ENCODE data around the gene NQO2.
A peak's percentile ranks its signal among the peaks of the same experiment; 100 is the strongest.

NQO2 gene

DNA sequence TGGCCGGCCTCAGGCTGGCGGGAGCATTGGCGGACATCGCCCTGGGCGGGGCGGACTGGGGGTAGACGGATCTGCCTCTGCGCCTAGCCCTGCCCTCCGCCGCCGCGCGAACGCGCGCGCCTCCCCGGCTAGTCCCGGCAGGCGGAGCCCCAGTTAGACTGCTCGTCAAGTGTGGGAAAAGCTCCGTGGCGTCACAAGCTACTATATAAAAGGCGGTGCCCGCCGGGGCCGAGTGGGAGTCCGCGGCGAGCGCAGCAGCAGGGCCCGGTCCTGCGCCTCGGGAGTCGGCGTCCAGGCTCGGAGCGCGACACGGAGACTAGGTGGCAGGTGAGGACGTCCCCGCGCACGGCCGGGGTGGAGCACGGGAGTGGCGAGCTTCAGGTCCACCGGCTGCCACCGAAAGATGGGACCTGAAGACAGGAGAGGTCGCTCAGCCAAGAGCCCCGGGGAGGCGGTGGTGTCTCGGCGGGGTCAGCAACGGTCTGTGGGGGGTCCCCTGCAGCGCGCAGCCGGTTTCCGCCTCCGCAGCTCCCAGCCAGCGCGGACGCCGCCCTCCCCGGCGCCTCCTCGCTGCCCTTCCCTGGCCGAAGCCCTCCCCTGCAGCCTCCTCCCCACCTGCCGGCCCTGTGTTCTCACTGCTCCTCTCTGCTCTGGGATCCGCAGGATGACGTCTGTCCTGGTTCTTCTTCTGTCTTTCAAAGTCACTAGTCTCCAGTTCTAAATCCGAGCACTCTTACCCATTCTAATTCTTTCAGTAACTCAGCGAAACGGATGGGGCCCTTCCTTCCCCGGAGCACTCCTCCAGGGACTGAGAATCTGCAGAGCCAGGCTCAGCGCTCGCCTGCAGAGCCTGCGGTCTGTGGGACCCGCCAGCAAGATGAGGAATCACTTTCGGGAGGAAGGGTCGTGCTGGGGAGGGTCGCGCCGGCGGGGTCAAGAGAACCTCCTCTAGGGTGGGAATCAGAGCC, 64.3 kb downstream of the NQO2 start:
- FAIRE-seq, result peak; percentile 28
- peak; percentile 75 for DNase-seq (ENCODE audit: insufficient read length, low spot score)

DNA sequence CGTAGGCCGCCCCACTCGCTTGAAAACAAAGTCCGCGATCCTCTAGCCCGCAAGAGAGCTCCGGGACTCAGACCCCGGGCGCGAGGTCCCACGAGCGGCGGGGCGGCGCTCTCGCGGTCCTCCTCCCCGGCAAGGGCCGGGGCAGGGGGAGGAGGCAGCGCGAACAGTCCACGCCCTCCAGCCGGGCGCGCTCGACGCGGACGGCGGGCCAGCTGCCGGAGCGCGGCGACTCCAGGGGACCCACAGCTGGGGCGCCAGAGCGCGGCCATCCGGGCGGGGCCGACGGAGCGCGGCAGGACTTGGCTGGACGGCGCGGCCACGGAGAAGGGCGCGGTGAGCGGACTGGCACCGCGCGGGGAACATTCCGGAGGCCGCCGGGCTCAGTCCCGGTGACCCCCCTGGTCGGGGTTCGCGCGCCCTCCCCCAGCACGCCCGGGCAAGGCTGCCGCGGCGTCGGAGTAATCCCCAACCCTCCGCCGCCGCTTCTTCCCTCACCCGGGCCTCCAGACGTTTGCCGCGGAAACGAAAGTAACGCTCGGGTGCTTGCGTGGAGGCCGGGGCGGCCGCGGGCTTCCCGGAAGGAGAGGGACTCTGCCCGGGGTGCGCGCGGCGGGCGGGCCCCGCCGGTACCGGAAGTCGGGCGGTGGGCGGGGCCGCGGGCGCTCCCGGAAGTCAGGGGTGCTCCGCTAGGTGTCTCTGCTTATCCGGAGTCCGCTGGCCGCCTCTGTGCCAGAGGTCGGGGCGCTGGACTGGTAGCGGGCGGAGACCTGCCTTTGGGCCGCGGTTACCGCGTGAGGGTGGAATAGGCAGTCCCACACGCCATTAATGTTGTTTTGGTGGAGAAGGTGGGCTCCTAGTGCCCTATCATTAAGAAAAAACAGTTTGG, 68.9 kb downstream of the NQO2 start, which contains the start of gene RIPK1:
Gene RIPK1 (plus strand): TSS at position 166 of the 886 bp plus-strand sequence. CDS start 8,330 bp downstream, outside the sequence.
- peak; percentile 67 for FAIRE-seq

More for the DNA sequence above, 68.9 kb downstream of the NQO2 start, which contains the start of gene RIPK1:
- peak; percentile 93 for DNase-seq (ENCODE audit: insufficient read length, low spot score)

Measured in GM19239 (cell line).